Right renal pelvis (tissue), 4 donors: ENCODE results near the gene FXYD7. TPM values are rescaled to one million over a fixed set of nuclear protein-coding genes. Genes with fewer than 3 reads are reported as not detected.
"Not testable (repeated sequence)": the region's sequence is repeated elsewhere in the genome, so short reads cannot be mapped to it uniquely, and the experiment has no call there.

Source experiments
- DNase-seq, 4 donors: peaks; one replicate each; pipeline ENCODE4 v3.0.0-alpha.2; 2013; ENCODE audit warnings: low read depth in 4 of 4, low spot score in 3 of 4, missing footprints in 1 of 4
- polyA plus RNA-seq, 4 donors: library from polyadenylated mRNA; unstranded; fragments of 120-200 nt; gene quantifications; one replicate each; pipeline ENCODE4 v1.2.1, GENCODE V29; 2013; ENCODE audit not compliant: insufficient read length in 4 of 4

Gene FXYD7
- polyA plus RNA-seq, 4 donors: 0.61 to 1.5 (median 1.2) TPM

GRCh38 chr19:35142606-35143230, 337 bp upstream of the FXYD7 start:
- no peak for DNase-seq

- no peak for DNase-seq
Measured at GRCh38 chr19:35143818-35144217, 763 bp downstream of the FXYD7 start.

GRCh38 chr19:35144259-35144599, 1.2 kb downstream of the FXYD7 start:
- no peak for DNase-seq

DNA sequence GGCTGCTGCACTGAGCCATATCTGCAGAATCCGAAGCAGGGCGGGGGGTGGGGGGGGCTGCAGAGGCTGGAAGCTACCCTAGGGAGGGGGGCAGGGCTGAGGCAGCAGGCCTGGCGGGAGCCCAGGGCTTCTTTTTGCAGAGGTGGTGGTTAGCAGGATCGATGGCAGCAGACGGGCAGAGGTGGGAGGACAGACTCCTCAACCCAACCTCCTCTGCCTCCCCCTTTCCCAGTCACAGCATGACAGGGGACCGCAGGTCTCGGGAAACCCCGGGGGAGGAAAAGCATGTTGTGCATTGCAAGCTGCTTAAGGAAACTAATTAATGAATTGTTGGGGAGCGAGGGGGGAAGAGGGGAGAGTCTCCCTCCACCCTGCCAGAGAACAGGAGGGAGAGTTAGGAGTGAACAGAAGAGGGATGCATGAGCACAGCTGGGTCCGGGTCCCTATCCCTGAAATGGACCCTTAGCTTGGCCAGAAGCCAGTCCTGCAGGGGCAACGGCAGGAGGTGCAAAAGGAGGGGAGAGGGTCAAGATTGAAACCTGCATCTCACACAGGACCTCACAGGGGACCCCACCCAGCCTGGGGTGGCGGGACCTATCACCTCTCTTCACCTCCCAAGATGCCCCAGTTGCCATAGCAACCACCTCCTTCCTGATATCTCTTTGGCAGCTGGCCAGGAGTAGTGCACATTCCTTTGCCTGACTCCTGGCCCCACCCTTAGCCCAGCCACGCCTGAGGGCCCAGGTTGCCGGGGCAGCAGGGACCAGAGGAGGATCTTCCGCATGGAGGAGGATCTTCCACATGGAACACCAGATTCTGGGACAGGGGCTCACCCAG, 1.8 kb downstream of the FXYD7 start:
- no peak for DNase-seq

- no peak for DNase-seq
Measured at GRCh38 chr19:35146746-35147459, 3.8 kb downstream of the FXYD7 start.

DNA sequence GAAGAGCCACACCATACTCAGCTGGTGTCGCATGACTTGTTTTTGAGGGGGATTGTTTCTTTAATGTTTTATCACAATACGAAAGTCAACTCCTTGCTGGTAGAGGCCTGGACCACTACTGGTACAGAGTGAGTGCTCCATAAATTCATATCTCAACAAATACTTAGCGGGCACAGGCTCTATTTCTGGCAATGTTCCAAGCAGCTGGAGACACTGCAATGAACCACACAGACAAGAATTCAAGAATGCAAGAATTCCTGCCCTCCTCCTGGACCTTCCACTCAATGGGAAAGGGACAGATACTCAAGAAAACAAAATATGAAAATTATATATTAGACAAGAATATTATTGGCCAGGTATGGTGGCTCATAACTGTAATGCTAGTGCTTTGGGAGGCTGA, 6.4 kb downstream of the FXYD7 start:
- no peak for DNase-seq

GRCh38 chr19:35150445-35150844, 7.4 kb downstream of the FXYD7 start:
- no peak for DNase-seq

GRCh38 chr19:35151273-35152065, 8.4 kb downstream of the FXYD7 start:
- no peak for DNase-seq

GRCh38 chr19:35153129-35153522, 10.1 kb downstream of the FXYD7 start:
- not testable (repeated sequence) for DNase-seq

DNA sequence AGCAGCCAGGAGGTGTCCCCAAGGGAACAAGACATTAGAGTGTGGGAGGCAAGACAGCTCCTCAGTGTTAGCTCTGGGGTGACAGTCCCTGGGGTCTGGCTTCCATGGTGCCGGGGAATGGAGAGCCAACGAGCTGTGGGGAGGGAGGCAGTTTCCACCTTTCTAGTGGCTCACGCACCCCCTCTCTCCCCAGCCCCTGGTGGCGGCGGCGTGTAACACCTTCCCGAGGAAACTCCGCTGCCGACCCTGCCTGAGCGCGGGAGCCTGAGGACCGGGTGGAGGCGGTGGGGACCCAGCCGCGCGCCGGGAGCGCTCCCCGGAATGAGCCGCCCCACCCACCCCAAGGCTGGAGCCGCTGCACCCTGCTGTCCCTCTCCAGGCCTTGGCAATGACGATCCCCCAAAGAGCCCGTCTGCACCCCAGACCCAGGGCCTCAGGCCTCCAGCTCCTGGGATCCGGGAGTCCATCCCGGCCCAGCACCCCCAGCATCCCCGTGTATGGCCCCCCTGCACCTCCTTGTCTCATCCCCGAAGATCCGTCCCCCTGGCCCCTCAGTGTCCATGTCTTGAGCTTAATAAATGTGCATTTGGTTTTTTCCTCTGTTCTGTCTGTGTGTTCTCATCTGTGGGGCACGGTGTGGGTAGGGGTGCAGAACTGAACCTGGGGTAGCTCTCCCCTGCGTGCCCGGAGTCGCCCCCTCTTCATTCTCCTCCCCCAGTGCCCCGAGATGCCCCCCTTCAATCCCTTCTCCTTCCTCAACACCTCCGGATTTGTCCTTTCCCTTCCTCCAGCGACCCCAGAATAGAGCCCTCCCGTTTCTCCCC, 10.9 kb downstream of the FXYD7 start:
- DNase-seq: no peak

GRCh38 chr19:35154525-35155406, 11.7 kb downstream of the FXYD7 start, which contains the start of gene FXYD5:
Gene FXYD5 (plus strand): TSS chr19:35154735. CDS start chr19:35155551, 816 bp downstream.
- DNase-seq: no peak

- DNase-seq: no peak
Measured at GRCh38 chr19:35155441-35155840, 12.4 kb downstream of the FXYD7 start.

- no peak for DNase-seq
Measured at GRCh38 chr19:35155981-35156672, 13.1 kb downstream of the FXYD7 start.

GRCh38 chr19:35156673-35157014, 13.6 kb downstream of the FXYD7 start:
- DNase-seq: no peak

GRCh38 chr19:35157431-35157830, 14.4 kb downstream of the FXYD7 start:
- DNase-seq: no peak

DNA sequence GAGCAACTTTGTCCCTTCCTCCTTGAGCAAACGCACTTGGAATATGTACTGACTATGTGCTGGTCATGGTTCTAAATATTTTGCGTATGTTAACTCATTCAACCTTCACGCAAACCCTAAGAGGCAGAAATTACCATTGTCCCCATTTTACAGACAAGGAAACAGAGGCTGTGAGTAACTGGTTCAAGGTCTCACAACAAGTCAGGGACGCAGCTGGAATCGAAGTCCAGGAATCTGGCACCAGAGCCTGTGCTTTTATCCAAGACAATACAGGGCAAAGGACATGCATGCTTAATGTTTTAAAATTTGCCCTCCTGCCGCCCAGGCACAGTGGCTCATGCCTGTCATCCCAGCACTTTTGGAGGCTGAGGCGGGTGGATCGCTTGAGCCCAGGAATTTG, 16.6 kb downstream of the FXYD7 start:
- DNase-seq: no peak

- DNase-seq: no peak
Measured at GRCh38 chr19:35160629-35161433, 17.8 kb downstream of the FXYD7 start.

DNA sequence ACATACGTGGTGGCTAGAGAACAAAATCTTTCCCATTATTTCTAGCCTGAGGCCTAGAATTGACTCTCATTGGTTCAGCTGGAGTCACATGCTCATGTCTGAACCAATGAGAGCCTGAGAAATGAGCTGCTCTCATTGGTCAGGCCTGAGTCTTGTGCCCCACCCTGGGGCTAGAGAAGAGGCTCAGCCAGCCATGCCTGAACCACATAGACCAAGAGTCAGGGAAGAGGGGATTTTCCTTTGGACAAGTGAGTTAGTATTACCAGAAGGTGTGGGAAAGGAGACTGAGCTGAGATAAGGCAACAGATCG, 18.3 kb downstream of the FXYD7 start:
- DNase-seq: no peak
